Measurements from ENCODE around the gene LRP3.
"Not testable (repeated sequence)": the region's sequence is repeated elsewhere in the genome, so short reads cannot be mapped to it uniquely, and the experiment has no call there.

LRP3 gene

GRCh38 chr19:33222255-33222654, 28.1 kb downstream of the LRP3 start:
- not testable (repeated sequence) for H2AK5ac ChIP-seq (ENCODE audit: low read length, severe bottlenecking); H4K8ac ChIP-seq (ENCODE audit: low read length); DNase-seq; H3K27ac ChIP-seq (ENCODE audit: low read length, poor library complexity, severe bottlenecking); H3K14ac ChIP-seq (ENCODE audit: low read length in 2 of 2); H3K9me3 ChIP-seq (ENCODE audit: control insufficient read depth, low read length); H3K4me3 ChIP-seq (ENCODE audit: insufficient read depth in 1 of 2, low read depth in 1 of 2, low read length in 2 of 2); H4K91ac ChIP-seq (ENCODE audit: low read length); H3K79me1 ChIP-seq (replicated peaks; ENCODE audit: low read length, poor library complexity, severe bottlenecking); H2BK5ac ChIP-seq (ENCODE audit: low read depth, low read length, poor library complexity, severe bottlenecking); H3K36me3 ChIP-seq (ENCODE audit: control insufficient read depth in 1 of 2, insufficient read depth in 2 of 2, low read depth in 1 of 2, low read length in 2 of 2); H2BK120ac ChIP-seq (ENCODE audit: low read depth, low read length); H3K4ac ChIP-seq (ENCODE audit: low read depth in 1 of 2, low read length in 2 of 2); H3K18ac ChIP-seq (ENCODE audit: low read depth in 1 of 2, low read length in 2 of 2); H3K9ac ChIP-seq (ENCODE audit: low read length); H2AFZ ChIP-seq (ENCODE audit: low read depth, low read length); H2BK12ac ChIP-seq (ENCODE audit: low read length in 2 of 2); H3K4me2 ChIP-seq (ENCODE audit: low read length, poor library complexity, severe bottlenecking); H3K23ac ChIP-seq (ENCODE audit: low read length in 2 of 2); H2BK15ac ChIP-seq (ENCODE audit: low read depth, poor library complexity, severe bottlenecking)
- peaks cover 57 to 73% of the 10 kb centered on the region in 2 experiments for H3K27me3 ChIP-seq (ENCODE audit: control insufficient read depth in 1 of 2, insufficient read depth in 1 of 2, low read length in 2 of 2)
- H3K4me1 ChIP-seq (ENCODE audit: control insufficient read depth, insufficient read depth, low read depth, low read length) = peaks cover 13% of the 10 kb centered on the region
- 80% methylated on average over 1 of the region's 2 CpGs for WGBS

- peaks cover 56 to 77% of the 10 kb centered on the region in 2 experiments for H3K27me3 ChIP-seq (ENCODE audit: control insufficient read depth in 1 of 2, insufficient read depth in 1 of 2, low read length in 2 of 2)
- no peak overlapping the region for H2BK120ac ChIP-seq (ENCODE audit: low read depth, low read length)
- no peak overlapping the region for H3K18ac ChIP-seq (ENCODE audit: low read depth in 1 of 2, low read length in 2 of 2)
- no peak overlapping the region for H3K14ac ChIP-seq (ENCODE audit: low read length in 2 of 2)
- H2BK15ac ChIP-seq (ENCODE audit: low read depth, poor library complexity, severe bottlenecking) = no peak overlapping the region
- no peak overlapping the region for H2BK5ac ChIP-seq (ENCODE audit: low read depth, low read length, poor library complexity, severe bottlenecking)
- no peak overlapping the region for H3K9ac ChIP-seq (ENCODE audit: low read length)
- no peak overlapping the region for H3K27ac ChIP-seq (ENCODE audit: low read length, poor library complexity, severe bottlenecking)
- H3K4me3 ChIP-seq (ENCODE audit: insufficient read depth in 1 of 2, low read depth in 1 of 2, low read length in 2 of 2) = no peak overlapping the region
- H2AK5ac ChIP-seq (ENCODE audit: low read length, severe bottlenecking) = no peak overlapping the region
- H3K9me3 ChIP-seq (ENCODE audit: control insufficient read depth, low read length) = peaks cover 24% of the 10 kb centered on the region
- 75% methylated on average over 18 of the region's 18 CpGs for WGBS
- no peak overlapping the region for H3K23ac ChIP-seq (ENCODE audit: low read length in 2 of 2)
- H4K91ac ChIP-seq (ENCODE audit: low read length) = no peak overlapping the region
- no peak overlapping the region for H3K4ac ChIP-seq (ENCODE audit: low read depth in 1 of 2, low read length in 2 of 2)
- no peaks in the 10 kb centered on the region for H3K36me3 ChIP-seq (ENCODE audit: control insufficient read depth in 1 of 2, insufficient read depth in 2 of 2, low read depth in 1 of 2, low read length in 2 of 2)
- no peak overlapping the region for H2AFZ ChIP-seq (ENCODE audit: low read depth, low read length)
- H4K8ac ChIP-seq (ENCODE audit: low read length) = no peak overlapping the region
- no peaks in the 10 kb centered on the region for H3K79me1 ChIP-seq (replicated peaks; ENCODE audit: low read length, poor library complexity, severe bottlenecking)
- H2BK12ac ChIP-seq (ENCODE audit: low read length in 2 of 2) = no peak overlapping the region
- H3K4me2 ChIP-seq (ENCODE audit: low read length, poor library complexity, severe bottlenecking) = no peak overlapping the region
- DNase-seq = no peak
- peaks cover 11% of the 10 kb centered on the region for H3K4me1 ChIP-seq (ENCODE audit: control insufficient read depth, insufficient read depth, low read depth, low read length)
These were observed 30.7 kb downstream of the LRP3 start for GRCh38 chr19:33224694-33225457.

GRCh38 chr19:33225458-33225926, 31.4 kb downstream of the LRP3 start, which contains the start of gene SLC7A10:
Gene SLC7A10 (minus strand): TSS chr19:33225850. CDS start chr19:33225703, 147 bp downstream.
- Histone ChIP-seq H3K4me2 (ENCODE audit: low read length, poor library complexity, severe bottlenecking) (peak within 1 kb of the TSS; percentile 43), H4K8ac (ENCODE audit: low read length) (no peak within 1 kb of the TSS), H3K9me3 (ENCODE audit: control insufficient read depth, low read length) (peaks cover 24% of the 10 kb centered on the region), H3K4me3 (ENCODE audit: insufficient read depth in 1 of 2, low read depth in 1 of 2, low read length in 2 of 2) (peak within 1 kb of the TSS in 1 of 2 experiments; percentile 36), H3K79me1 (replicated peaks; ENCODE audit: low read length, poor library complexity, severe bottlenecking) (no peaks in the 10 kb centered on the region), H3K9ac (ENCODE audit: low read length) (no peak within 1 kb of the TSS), H2BK12ac (ENCODE audit: low read length in 2 of 2) (no peak within 1 kb of the TSS), H2AK5ac (ENCODE audit: low read length, severe bottlenecking) (no peak within 1 kb of the TSS), H4K91ac (ENCODE audit: low read length) (no peak within 1 kb of the TSS), H3K27ac (ENCODE audit: low read length, poor library complexity, severe bottlenecking) (no peak within 1 kb of the TSS), H2BK5ac (ENCODE audit: low read depth, low read length, poor library complexity, severe bottlenecking) (no peak within 1 kb of the TSS), H3K14ac (ENCODE audit: low read length in 2 of 2) (no peak within 1 kb of the TSS), H3K18ac (ENCODE audit: low read depth in 1 of 2, low read length in 2 of 2) (no peak within 1 kb of the TSS), H3K4ac (ENCODE audit: low read depth in 1 of 2, low read length in 2 of 2) (no peak within 1 kb of the TSS), H2AFZ (ENCODE audit: low read depth, low read length) (no peak within 1 kb of the TSS), H2BK120ac (ENCODE audit: low read depth, low read length) (no peak within 1 kb of the TSS), H3K27me3 (ENCODE audit: control insufficient read depth in 1 of 2, insufficient read depth in 1 of 2, low read length in 2 of 2) (peaks cover 54 to 71% of the 10 kb centered on the region in 2 experiments), H2BK15ac (ENCODE audit: low read depth, poor library complexity, severe bottlenecking) (no peak within 1 kb of the TSS), H3K36me3 (ENCODE audit: control insufficient read depth in 1 of 2, insufficient read depth in 2 of 2, low read depth in 1 of 2, low read length in 2 of 2) (no peaks in the 10 kb centered on the region), H3K4me1 (ENCODE audit: control insufficient read depth, insufficient read depth, low read depth, low read length) (peaks cover 11% of the 10 kb centered on the region), H3K23ac (ENCODE audit: low read length in 2 of 2) (no peak within 1 kb of the TSS)
- no peak for DNase-seq
- WGBS = 4% methylated on average over 26 of the region's 62 CpGs

- peak; percentile 15 for DNase-seq
- Histone ChIP-seq H3K23ac (ENCODE audit: low read length in 2 of 2) (no peak overlapping the region), H3K27ac (ENCODE audit: low read length, poor library complexity, severe bottlenecking) (peak overlapping the region; percentile 14), H4K91ac (ENCODE audit: low read length) (no peak overlapping the region), H2AK5ac (ENCODE audit: low read length, severe bottlenecking) (no peak overlapping the region), H2AFZ (ENCODE audit: low read depth, low read length) (no peak overlapping the region), H3K9ac (ENCODE audit: low read length) (no peak overlapping the region), H3K18ac (ENCODE audit: low read depth in 1 of 2, low read length in 2 of 2) (no peak overlapping the region), H3K9me3 (ENCODE audit: control insufficient read depth, low read length) (peaks cover 24% of the 10 kb centered on the region), H3K79me1 (replicated peaks; ENCODE audit: low read length, poor library complexity, severe bottlenecking) (no peaks in the 10 kb centered on the region), H3K4me3 (ENCODE audit: insufficient read depth in 1 of 2, low read depth in 1 of 2, low read length in 2 of 2) (peak overlapping the region in 1 of 2 experiments; percentile 34), H2BK15ac (ENCODE audit: low read depth, poor library complexity, severe bottlenecking) (no peak overlapping the region), H3K4me1 (ENCODE audit: control insufficient read depth, insufficient read depth, low read depth, low read length) (peaks cover 11% of the 10 kb centered on the region), H3K14ac (ENCODE audit: low read length in 2 of 2) (no peak overlapping the region), H2BK5ac (ENCODE audit: low read depth, low read length, poor library complexity, severe bottlenecking) (no peak overlapping the region), H3K4me2 (ENCODE audit: low read length, poor library complexity, severe bottlenecking) (peak overlapping the region; percentile 52), H2BK120ac (ENCODE audit: low read depth, low read length) (no peak overlapping the region), H4K8ac (ENCODE audit: low read length) (no peak overlapping the region), H3K4ac (ENCODE audit: low read depth in 1 of 2, low read length in 2 of 2) (no peak overlapping the region), H3K27me3 (ENCODE audit: control insufficient read depth in 1 of 2, insufficient read depth in 1 of 2, low read length in 2 of 2) (peaks cover 51 to 60% of the 10 kb centered on the region in 2 experiments), H2BK12ac (ENCODE audit: low read length in 2 of 2) (no peak overlapping the region), H3K36me3 (ENCODE audit: control insufficient read depth in 1 of 2, insufficient read depth in 2 of 2, low read depth in 1 of 2, low read length in 2 of 2) (no peaks in the 10 kb centered on the region)
- WGBS = 6% methylated on average over 48 of the region's 66 CpGs
These were observed 32.6 kb downstream of the LRP3 start for GRCh38 chr19:33226550-33227241.

All from mesenchymal stem cell (in vitro differentiated cells and primary cell).